HEK293 (cell line): ENCODE results near the gene ARF4.

ENCODE experiments used
- KLF1 ChIP-seq: fragments of 450-650 bp; formaldehyde crosslinking; IDR thresholded peaks from 2 replicates; pipeline ENCODE4 v1.5.1; 2016; ENCODE audit warnings: missing biosample characterization, missing genetic modification characterization
- PRDM4 ChIP-seq: fragments of 450-650 bp; formaldehyde crosslinking; IDR thresholded peaks from 2 replicates; pipeline ENCODE4 v1.5.1; 2017; ENCODE audit warnings: missing biosample characterization, missing genetic modification characterization
- SP2 ChIP-seq: fragments of 450-650 bp; formaldehyde crosslinking; IDR thresholded peaks from 2 replicates; pipeline ENCODE4 v1.5.1; 2016; ENCODE audit warnings: missing biosample characterization, missing genetic modification characterization
- YY1 ChIP-seq: fragments of 450-650 bp; formaldehyde crosslinking; IDR thresholded peaks from 2 replicates; pipeline ENCODE4 v1.5.1; 2018; ENCODE audit warnings: missing biosample characterization, missing genetic modification characterization
- ZBTB8A ChIP-seq: fragments of 450-650 bp; formaldehyde crosslinking; IDR thresholded peaks from 2 replicates; pipeline ENCODE4 v1.5.1; 2016; ENCODE audit warnings: missing biosample characterization, missing genetic modification characterization
- ZNF239 ChIP-seq: fragments of 450-650 bp; formaldehyde crosslinking; IDR thresholded peaks from 2 replicates; pipeline ENCODE4 v1.5.1; 2016; ENCODE audit warnings: missing biosample characterization, missing genetic modification characterization
- ZNF274 ChIP-seq, 2 experiments: fragments of 200-500 bp in 1 of 2; fragments of 450-650 bp in 1 of 2; sonication (Bioruptor generic) in 1 of 2; formaldehyde crosslinking in 1 of 2; IDR thresholded peaks; 2 replicates each; pipeline versions ENCODE4 v1.5.1 to v1.6.1; 2014 to 2016; ENCODE audit warnings: borderline replicate concordance in 1 of 2, inconsistent platforms in 1 of 2, low read length in 1 of 2, missing biosample characterization in 1 of 2, missing genetic modification characterization in 1 of 2
- ZNF311 ChIP-seq: fragments of 450-650 bp; formaldehyde crosslinking; IDR thresholded peaks from 2 replicates; pipeline ENCODE4 v1.5.1; 2017; ENCODE audit warnings: missing biosample characterization, missing genetic modification characterization, borderline replicate concordance
- ZNF510 ChIP-seq: fragments of 450-650 bp; formaldehyde crosslinking; IDR thresholded peaks from 2 replicates; pipeline ENCODE4 v1.5.1; 2018; ENCODE audit warnings: mild to moderate bottlenecking, missing genetic modification characterization, missing biosample characterization; ENCODE audit not compliant: insufficient replicate concordance
- ZNF529 ChIP-seq: fragments of 450-650 bp; formaldehyde crosslinking; IDR thresholded peaks from 2 replicates; pipeline ENCODE4 v1.5.1; 2017; ENCODE audit warnings: missing genetic modification characterization, missing biosample characterization; ENCODE audit not compliant: insufficient replicate concordance
- ZNF639 ChIP-seq: fragments of 450-650 bp; formaldehyde crosslinking; IDR thresholded peaks from 2 replicates; pipeline ENCODE4 v1.5.1; 2016; ENCODE audit warnings: missing biosample characterization, missing genetic modification characterization
- TF ChIP-seq, protein P1 (sequence below): fragments of 450-650 bp; formaldehyde crosslinking; IDR thresholded peaks from 2 replicates; pipeline ENCODE4 v1.5.1; 2016; ENCODE audit warnings: missing biosample characterization, missing genetic modification characterization
- TF ChIP-seq, protein P2 (sequence below): fragments of 450-650 bp; IDR thresholded peaks from 2 replicates; pipeline ENCODE4 v1.5.1; 2018; ENCODE audit warnings: missing biosample characterization, mild to moderate bottlenecking, missing genetic modification characterization

DNA sequence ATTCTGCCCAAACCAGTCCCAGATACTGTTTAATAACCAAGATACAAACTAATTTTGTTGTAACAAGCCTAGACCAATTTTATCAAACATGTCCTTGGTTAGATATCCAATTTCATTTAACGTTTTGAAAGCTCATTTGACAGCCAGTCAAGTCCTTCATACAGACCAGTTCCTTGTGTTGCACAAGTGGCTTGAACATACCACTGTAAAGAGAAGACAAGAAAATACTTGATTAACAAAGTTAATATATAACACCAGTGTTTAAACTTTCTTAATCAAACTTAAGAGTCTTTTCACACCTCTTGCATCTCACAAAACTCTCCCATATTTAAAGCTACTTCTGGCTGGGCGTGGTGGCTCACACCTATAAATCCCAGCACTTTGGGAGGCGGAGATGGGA lies 25.0 kb downstream of the ARF4 start:
- TF ChIP-seq, protein P1, sequence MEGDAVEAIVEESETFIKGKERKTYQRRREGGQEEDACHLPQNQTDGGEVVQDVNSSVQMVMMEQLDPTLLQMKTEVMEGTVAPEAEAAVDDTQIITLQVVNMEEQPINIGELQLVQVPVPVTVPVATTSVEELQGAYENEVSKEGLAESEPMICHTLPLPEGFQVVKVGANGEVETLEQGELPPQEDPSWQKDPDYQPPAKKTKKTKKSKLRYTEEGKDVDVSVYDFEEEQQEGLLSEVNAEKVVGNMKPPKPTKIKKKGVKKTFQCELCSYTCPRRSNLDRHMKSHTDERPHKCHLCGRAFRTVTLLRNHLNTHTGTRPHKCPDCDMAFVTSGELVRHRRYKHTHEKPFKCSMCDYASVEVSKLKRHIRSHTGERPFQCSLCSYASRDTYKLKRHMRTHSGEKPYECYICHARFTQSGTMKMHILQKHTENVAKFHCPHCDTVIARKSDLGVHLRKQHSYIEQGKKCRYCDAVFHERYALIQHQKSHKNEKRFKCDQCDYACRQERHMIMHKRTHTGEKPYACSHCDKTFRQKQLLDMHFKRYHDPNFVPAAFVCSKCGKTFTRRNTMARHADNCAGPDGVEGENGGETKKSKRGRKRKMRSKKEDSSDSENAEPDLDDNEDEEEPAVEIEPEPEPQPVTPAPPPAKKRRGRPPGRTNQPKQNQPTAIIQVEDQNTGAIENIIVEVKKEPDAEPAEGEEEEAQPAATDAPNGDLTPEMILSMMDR (tag by site-specific recombination) = no peak
- no peak for TF ChIP-seq ZNF274 (IDR thresholded peaks at IDR 0.05; ENCODE audit: low read length)
- TF ChIP-seq ZNF274 (tag by site-specific recombination; IDR thresholded peaks at IDR 0.05; ENCODE audit: borderline replicate concordance) = no peak
- TF ChIP-seq YY1 = no peak
- no peak for TF ChIP-seq PRDM4 (tag by site-specific recombination)
- no peak for TF ChIP-seq SP2
- TF ChIP-seq, protein P2, sequence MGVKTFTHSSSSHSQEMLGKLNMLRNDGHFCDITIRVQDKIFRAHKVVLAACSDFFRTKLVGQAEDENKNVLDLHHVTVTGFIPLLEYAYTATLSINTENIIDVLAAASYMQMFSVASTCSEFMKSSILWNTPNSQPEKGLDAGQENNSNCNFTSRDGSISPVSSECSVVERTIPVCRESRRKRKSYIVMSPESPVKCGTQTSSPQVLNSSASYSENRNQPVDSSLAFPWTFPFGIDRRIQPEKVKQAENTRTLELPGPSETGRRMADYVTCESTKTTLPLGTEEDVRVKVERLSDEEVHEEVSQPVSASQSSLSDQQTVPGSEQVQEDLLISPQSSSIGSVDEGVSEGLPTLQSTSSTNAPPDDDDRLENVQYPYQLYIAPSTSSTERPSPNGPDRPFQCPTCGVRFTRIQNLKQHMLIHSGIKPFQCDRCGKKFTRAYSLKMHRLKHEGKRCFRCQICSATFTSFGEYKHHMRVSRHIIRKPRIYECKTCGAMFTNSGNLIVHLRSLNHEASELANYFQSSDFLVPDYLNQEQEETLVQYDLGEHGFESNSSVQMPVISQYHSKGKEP = no peak
- TF ChIP-seq ZNF529 (tag by site-specific recombination) = no peak
- no peak for TF ChIP-seq ZNF239 (tag by site-specific recombination)
- no peak for TF ChIP-seq KLF1 (tag by site-specific recombination)
- no peak for TF ChIP-seq ZNF510
- TF ChIP-seq ZBTB8A (tag by site-specific recombination) = no peak
- TF ChIP-seq ZNF311 (tag by site-specific recombination) = no peak
- TF ChIP-seq ZNF639 = no peak
